Loucy (cell line): ENCODE data around the gene ZNF398.

Source experiments
- EZH2phosphoT487 ChIP-seq: fragments of 200-600 bp; IDR thresholded peaks from 2 replicates; pipeline ENCODE4 v1.6.1; 2018; ENCODE audit warnings: antibody characterized with exemption, mild to moderate bottlenecking, moderate library complexity, borderline replicate concordance
- TF ChIP-seq, protein P1 (sequence below): fragments of 200-600 bp; sonication (generic); conservative IDR thresholded peaks from 2 replicates; pipeline ENCODE4 v1.5.1; 2014; ENCODE audit warnings: mild to moderate bottlenecking, antibody characterized with exemption, low read length

- TF ChIP-seq, protein P1, sequence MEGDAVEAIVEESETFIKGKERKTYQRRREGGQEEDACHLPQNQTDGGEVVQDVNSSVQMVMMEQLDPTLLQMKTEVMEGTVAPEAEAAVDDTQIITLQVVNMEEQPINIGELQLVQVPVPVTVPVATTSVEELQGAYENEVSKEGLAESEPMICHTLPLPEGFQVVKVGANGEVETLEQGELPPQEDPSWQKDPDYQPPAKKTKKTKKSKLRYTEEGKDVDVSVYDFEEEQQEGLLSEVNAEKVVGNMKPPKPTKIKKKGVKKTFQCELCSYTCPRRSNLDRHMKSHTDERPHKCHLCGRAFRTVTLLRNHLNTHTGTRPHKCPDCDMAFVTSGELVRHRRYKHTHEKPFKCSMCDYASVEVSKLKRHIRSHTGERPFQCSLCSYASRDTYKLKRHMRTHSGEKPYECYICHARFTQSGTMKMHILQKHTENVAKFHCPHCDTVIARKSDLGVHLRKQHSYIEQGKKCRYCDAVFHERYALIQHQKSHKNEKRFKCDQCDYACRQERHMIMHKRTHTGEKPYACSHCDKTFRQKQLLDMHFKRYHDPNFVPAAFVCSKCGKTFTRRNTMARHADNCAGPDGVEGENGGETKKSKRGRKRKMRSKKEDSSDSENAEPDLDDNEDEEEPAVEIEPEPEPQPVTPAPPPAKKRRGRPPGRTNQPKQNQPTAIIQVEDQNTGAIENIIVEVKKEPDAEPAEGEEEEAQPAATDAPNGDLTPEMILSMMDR: no peak
- TF ChIP-seq EZH2phosphoT487: no peak
Observed at GRCh38 chr7:149141893-149142292, 5.4 kb upstream of the ZNF398 start.
